DMS 273 (cell line): ENCODE measurements around the gene SLC25A27.
"Not testable (repeated sequence)": the region's sequence is repeated elsewhere in the genome, so short reads cannot be mapped to it uniquely, and the experiment has no call there.

Experiments
- DNase-seq: peaks from one replicate; lab custom pipeline; 2025; ENCODE audit not compliant: unreplicated experiment; lab: John Stamatoyannopoulos, UW

The SLC25A27 gene

GRCh38 chr6:46652603-46653438 lies at the start of gene SLC25A27, which contains the start of gene CYP39A1:
Gene SLC25A27, plus strand, starts transcription at chr6:46652975. Its CDS starts 218 bp downstream, at chr6:46653193.
Gene CYP39A1, minus strand, starts transcription at chr6:46652818. Its CDS starts 236 bp downstream, at chr6:46652582.
- peak; percentile 97 for DNase-seq

GRCh38 chr6:46605091-46605797 lies 47.5 kb upstream of the SLC25A27 start:
- no peak for DNase-seq

GRCh38 chr6:46606338-46606737 lies 46.4 kb upstream of the SLC25A27 start:
- peak; percentile 14 for DNase-seq

GRCh38 chr6:46610862-46611553 lies 41.8 kb upstream of the SLC25A27 start:
- no peak for DNase-seq

GRCh38 chr6:46612645-46613044 lies 40.1 kb upstream of the SLC25A27 start:
- DNase-seq, result no peak

- no peak for DNase-seq
These were observed 34.0 kb upstream of the SLC25A27 start for GRCh38 chr6:46618726-46619125.

GRCh38 chr6:46626228-46626909 lies 26.4 kb upstream of the SLC25A27 start:
- peak; percentile 58 for DNase-seq

- DNase-seq, result no peak
These were observed 25.8 kb upstream of the SLC25A27 start for GRCh38 chr6:46626976-46627375.

GRCh38 chr6:46628498-46628897 lies 24.3 kb upstream of the SLC25A27 start:
- no peak for DNase-seq

- no peak for DNase-seq
These were observed 23.8 kb upstream of the SLC25A27 start for GRCh38 chr6:46628976-46629375.

- DNase-seq, result no peak
These were observed 23.1 kb upstream of the SLC25A27 start for GRCh38 chr6:46629691-46630090.

- DNase-seq, result no peak
These were observed 20.7 kb upstream of the SLC25A27 start for GRCh38 chr6:46632053-46632452.

GRCh38 chr6:46635462-46635861 lies 17.3 kb upstream of the SLC25A27 start:
- DNase-seq, result no peak

- no peak for DNase-seq
These were observed 15.6 kb upstream of the SLC25A27 start for GRCh38 chr6:46637145-46637544.

GRCh38 chr6:46637933-46638332 lies 14.8 kb upstream of the SLC25A27 start:
- DNase-seq, result no peak

- no peak for DNase-seq
These were observed 14.1 kb upstream of the SLC25A27 start for GRCh38 chr6:46638650-46639049.

GRCh38 chr6:46642928-46643751 lies 9.6 kb upstream of the SLC25A27 start:
- DNase-seq, result no peak

- no peak for DNase-seq
These were observed 7.5 kb upstream of the SLC25A27 start for GRCh38 chr6:46645265-46645664.

GRCh38 chr6:46648108-46648507 lies 4.7 kb upstream of the SLC25A27 start:
- DNase-seq, result not testable (repeated sequence)

GRCh38 chr6:46648869-46649492 lies 3.8 kb upstream of the SLC25A27 start:
- DNase-seq, result peak; percentile 10
